Measurements from ENCODE around the gene STARD3. TPM values are rescaled to one million over a fixed set of nuclear protein-coding genes. Genes with fewer than 3 reads are reported as not detected.

Gene STARD3
- polyA plus RNA-seq, 1 donor from 2014 or later = 35.7 TPM

DNA sequence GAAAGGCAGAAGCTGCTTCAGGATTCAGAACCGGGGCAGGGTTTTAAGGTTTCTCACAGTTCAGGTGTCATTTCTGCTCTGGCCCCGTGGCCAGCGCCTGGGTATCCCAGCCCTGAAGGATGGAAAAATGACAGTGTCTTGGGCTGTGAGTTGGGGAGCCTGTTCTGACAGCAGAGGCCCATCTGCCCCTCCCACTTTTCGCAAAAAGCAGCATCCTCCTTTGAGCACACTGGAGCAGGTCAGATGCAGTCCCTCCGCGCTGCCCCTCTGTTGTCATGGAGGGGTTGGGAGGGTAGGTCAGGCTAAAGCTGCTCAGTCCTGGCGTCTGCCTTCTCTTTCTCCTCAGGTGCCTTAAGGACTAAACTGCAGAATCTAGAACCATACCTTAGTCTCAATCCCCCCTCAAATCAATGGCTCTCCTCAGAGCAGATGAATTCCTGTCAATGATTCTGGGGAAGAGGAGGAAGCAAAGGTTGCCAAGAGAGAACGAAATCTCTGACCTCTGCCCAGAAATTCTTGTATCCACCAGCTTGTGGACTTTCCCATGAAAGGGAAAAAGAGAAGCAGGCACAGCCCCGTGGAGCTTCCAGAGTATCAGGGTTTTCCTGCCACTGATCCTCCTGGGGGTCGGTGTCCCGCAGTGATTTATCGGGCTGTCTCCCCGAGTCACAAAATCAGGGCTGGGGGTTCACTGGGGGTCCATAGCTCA lies 36.5 kb upstream of the STARD3 start:
- peaks cover 2% of the 10 kb centered on the region for H3K36me3 Mint-ChIP-seq
- H3K4me1 Mint-ChIP-seq = peaks cover 9 to 28% (median 20%) of the 10 kb centered on the region in 3 donors
- H3K27me3 Mint-ChIP-seq = peaks cover 79% of the 10 kb centered on the region
- peaks cover 0 to 3% (median 0%) of the 10 kb centered on the region in 3 donors for H3K9me3 Mint-ChIP-seq
- peak overlapping the region in 1 of 3 donors; percentile 54 for H3K27ac Mint-ChIP-seq
- H3K4me3 Mint-ChIP-seq = no peak overlapping the region

- Mint-ChIP-seq H3K36me3 (peaks cover 2% of the 10 kb centered on the region), H3K27ac (peak overlapping the region in 2 of 3 donors; percentile 71 to 76), H3K4me1 (peaks cover 9 to 30% (median 20%) of the 10 kb centered on the region in 3 donors), H3K9me3 (peaks cover 0 to 3% (median 0%) of the 10 kb centered on the region in 3 donors), H3K4me3 (no peak overlapping the region), H3K27me3 (peaks cover 78% of the 10 kb centered on the region)
Observed at GRCh38 chr17:39600997-39601597, 35.8 kb upstream of the STARD3 start.

DNA sequence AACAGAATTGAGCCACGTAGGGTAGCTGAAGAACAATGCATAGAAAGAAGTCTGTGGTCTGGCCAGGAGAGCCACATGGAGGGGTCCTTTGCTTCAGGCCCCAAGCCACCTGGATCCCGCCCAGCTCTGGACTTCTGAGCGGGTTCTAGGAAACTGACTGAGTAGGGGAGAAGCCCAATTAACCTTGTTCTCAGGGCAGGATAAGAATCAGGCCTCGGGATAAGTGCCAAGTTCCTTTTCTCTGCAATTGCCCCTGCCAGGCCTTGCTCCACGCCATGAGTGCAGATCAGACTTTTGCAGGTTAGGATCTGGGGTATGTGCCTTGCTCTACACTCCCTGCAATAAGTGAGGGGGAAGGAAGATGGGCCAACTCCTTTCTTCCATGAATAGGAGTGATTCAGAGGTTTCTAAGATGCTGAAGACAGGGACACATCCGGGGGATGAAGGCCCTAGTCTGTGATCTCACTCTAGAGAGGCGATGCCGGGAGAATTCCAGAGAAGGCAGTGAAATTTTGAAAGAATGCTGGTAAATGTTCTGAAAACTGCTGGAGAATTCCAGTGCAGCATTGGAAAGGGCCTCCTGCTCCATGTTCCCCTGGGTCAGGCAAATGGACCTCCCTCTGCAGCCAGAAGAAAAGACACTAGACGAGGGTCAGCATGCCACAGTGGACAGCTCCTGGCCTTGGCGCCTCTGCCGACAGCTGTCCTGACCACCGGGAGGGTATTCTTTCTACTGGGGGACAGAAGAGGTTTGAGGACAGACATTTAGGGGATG lies 35.0 kb upstream of the STARD3 start:
- peaks cover 77% of the 10 kb centered on the region for H3K27me3 Mint-ChIP-seq
- H3K4me1 Mint-ChIP-seq = peaks cover 9 to 29% (median 20%) of the 10 kb centered on the region in 3 donors
- peaks cover 0 to 3% (median 0%) of the 10 kb centered on the region in 3 donors for H3K9me3 Mint-ChIP-seq
- H3K36me3 Mint-ChIP-seq = peaks cover 2% of the 10 kb centered on the region
- H3K4me3 Mint-ChIP-seq = peak overlapping the region in 1 of 4 donors; percentile 24
- H3K27ac Mint-ChIP-seq = peak overlapping the region in 1 of 3 donors; percentile 80

- H3K4me1 Mint-ChIP-seq = peaks cover 9 to 25% (median 16%) of the 10 kb centered on the region in 3 donors
- peak overlapping the region in 2 of 3 donors; percentile 40 to 80 for H3K27ac Mint-ChIP-seq
- peaks cover 77% of the 10 kb centered on the region for H3K27me3 Mint-ChIP-seq
- H3K36me3 Mint-ChIP-seq = peaks cover 2% of the 10 kb centered on the region
- H3K4me3 Mint-ChIP-seq = peak overlapping the region in 1 of 4 donors; percentile 73
- peaks cover 0 to 2% (median 0%) of the 10 kb centered on the region in 3 donors for H3K9me3 Mint-ChIP-seq
Observed at GRCh38 chr17:39602533-39603303, 34.2 kb upstream of the STARD3 start.

GRCh38 chr17:39603304-39604016 lies 33.5 kb upstream of the STARD3 start:
- peak overlapping the region; percentile 40 to 86 (median 80) for H3K27ac Mint-ChIP-seq
- H3K36me3 Mint-ChIP-seq = peaks cover 2% of the 10 kb centered on the region
- no peaks in the 10 kb centered on the region for H3K9me3 Mint-ChIP-seq
- peaks cover 9 to 20% (median 12%) of the 10 kb centered on the region in 3 donors for H3K4me1 Mint-ChIP-seq
- peak overlapping the region in 3 of 4 donors; percentile 48 to 73 (median 68) for H3K4me3 Mint-ChIP-seq
- peaks cover 75% of the 10 kb centered on the region for H3K27me3 Mint-ChIP-seq

DNA sequence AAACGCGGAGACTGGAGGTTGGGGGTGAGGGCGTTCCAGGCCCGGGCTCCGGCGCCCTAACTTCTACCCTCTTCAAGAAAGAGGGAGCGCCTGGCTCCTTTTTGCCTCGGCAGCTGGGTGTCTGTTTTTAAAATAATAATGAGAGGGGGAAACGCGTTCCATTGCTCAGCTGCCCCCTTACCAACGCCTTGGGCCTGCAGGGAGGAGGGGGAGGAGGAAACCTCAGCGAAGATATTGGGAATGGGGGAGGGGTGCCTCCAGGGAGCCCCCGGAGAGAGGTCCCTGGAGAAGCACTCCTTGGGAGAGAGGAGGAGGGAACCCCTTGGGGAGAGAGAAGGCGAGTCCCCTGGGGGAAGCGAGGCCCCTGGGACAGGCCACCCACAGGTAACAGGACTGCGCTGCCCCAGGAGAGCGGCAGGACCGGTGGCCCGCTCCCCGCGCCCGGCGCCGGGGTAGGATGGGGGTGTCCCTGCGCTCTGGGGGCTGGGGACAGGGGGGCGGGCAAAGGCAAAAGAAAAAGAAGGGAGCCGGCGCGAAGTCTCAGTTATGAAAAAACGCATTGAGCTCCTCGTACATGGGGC lies 31.9 kb upstream of the STARD3 start:
- no peaks in the 10 kb centered on the region for H3K9me3 Mint-ChIP-seq
- H3K36me3 Mint-ChIP-seq = no peaks in the 10 kb centered on the region
- H3K27me3 Mint-ChIP-seq = peaks cover 71% of the 10 kb centered on the region
- H3K4me1 Mint-ChIP-seq = peaks cover 9 to 14% (median 9%) of the 10 kb centered on the region in 3 donors
- H3K4me3 Mint-ChIP-seq = peak overlapping the region; percentile 25 to 87 (median 74)
- peak overlapping the region in 2 of 3 donors; percentile 80 to 82 for H3K27ac Mint-ChIP-seq

DNA sequence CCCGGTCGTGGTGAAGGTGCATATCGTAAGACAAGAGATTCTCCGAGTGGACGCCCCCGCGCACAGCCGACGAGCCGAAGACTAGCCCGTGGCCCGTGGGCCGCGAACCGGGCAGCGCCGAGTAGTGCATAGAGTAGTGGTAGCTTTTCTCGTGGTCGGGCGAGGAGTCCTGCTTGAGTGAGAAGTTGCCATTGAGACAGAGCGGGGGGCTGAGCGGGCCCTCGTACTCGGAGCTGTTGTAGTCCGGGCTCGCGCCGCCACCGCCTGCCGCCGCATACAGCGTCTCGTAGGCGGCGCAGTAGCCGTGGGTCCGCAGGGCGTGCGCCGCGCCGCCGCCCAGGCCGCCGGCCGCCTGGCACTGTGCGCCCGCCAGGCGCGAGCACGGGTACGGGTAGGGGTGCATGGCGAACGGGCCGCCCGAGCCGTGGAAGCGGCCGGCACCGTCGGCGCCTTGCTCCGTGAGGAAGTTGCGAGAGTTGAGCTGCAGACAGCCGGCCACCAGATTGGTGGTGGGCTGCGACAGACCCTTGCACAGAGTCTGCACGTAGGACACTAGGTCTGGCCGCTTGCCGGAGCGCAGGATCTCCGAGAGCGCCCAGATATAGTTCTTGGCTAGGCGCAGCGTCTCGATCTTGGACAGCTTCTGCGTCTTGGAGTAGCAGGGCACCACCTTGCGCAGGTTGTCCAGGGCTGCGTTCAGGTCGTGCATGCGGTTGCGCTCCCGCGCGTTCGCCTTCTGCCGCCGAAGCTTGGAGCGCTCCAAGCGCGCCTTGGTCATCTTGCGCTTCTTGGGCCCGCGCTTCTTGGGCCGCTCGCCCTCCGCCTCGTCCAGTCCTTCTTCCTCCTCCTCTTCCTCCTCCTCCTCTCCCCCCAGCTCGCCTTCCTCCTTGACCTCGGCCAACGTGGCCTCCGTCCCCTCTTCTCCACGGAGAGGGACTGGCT lies 31.2 kb upstream of the STARD3 start:
- H3K4me3 Mint-ChIP-seq = peak overlapping the region; percentile 34 to 85 (median 72)
- H3K27me3 Mint-ChIP-seq = peaks cover 64% of the 10 kb centered on the region

GRCh38 chr17:39606434-39607056 lies 30.4 kb upstream of the STARD3 start:
- Mint-ChIP-seq H3K4me1 (peaks cover 9 to 14% (median 9%) of the 10 kb centered on the region in 3 donors), H3K27me3 (peaks cover 61% of the 10 kb centered on the region), H3K9me3 (no peaks in the 10 kb centered on the region), H3K36me3 (no peaks in the 10 kb centered on the region), H3K4me3 (no peak overlapping the region), H3K27ac (no peak overlapping the region)

More for the DNA sequence above, 31.2 kb upstream of the STARD3 start:
- no peaks in the 10 kb centered on the region for H3K36me3 Mint-ChIP-seq
- H3K9me3 Mint-ChIP-seq = no peaks in the 10 kb centered on the region
- peak overlapping the region; percentile 59 to 82 (median 80) for H3K27ac Mint-ChIP-seq
- peaks cover 9 to 14% (median 9%) of the 10 kb centered on the region in 3 donors for H3K4me1 Mint-ChIP-seq

GRCh38 chr17:39607057-39607850 lies 29.7 kb upstream of the STARD3 start:
- Mint-ChIP-seq H3K36me3 (no peaks in the 10 kb centered on the region), H3K9me3 (no peaks in the 10 kb centered on the region), H3K27ac (peak overlapping the region in 1 of 3 donors; percentile 51), H3K4me3 (peak overlapping the region in 2 of 4 donors; percentile 72 to 81), H3K27me3 (peaks cover 54% of the 10 kb centered on the region), H3K4me1 (peaks cover 9 to 14% (median 9%) of the 10 kb centered on the region in 3 donors)

DNA sequence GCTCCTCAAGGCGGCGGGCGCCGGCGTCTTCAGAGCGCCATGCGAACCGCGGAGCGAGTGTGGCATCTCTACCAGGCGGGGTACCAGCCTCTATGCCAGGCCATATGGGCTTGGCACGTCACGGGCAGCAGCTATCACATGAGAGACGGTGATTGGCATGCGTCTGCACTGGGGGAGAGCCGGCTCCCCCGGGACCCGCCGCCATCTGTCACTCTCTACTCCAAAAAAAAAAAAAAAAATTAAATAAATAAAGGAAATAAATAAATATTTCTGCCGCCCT lies 29.2 kb upstream of the STARD3 start, which contains the start of gene NEUROD2:
NEUROD2 (minus strand) TSS at position 70 of the 280 bp plus-strand sequence. CDS start 1,321 bp downstream, outside the sequence.
- H3K4me1 Mint-ChIP-seq = peaks cover 9 to 14% (median 9%) of the 10 kb centered on the region in 3 donors
- H3K27me3 Mint-ChIP-seq = peaks cover 49% of the 10 kb centered on the region
- H3K36me3 Mint-ChIP-seq = no peaks in the 10 kb centered on the region
- peak within 1 kb of the TSS in 2 of 4 donors; percentile 72 to 81 for H3K4me3 Mint-ChIP-seq
- no peaks in the 10 kb centered on the region for H3K9me3 Mint-ChIP-seq
- peak within 1 kb of the TSS in 2 of 3 donors; percentile 54 to 80 for H3K27ac Mint-ChIP-seq

GRCh38 chr17:39608142-39608981 lies 28.6 kb upstream of the STARD3 start:
- peak overlapping the region in 1 of 4 donors; percentile 13 for H3K4me3 Mint-ChIP-seq
- peak overlapping the region in 2 of 3 donors; percentile 54 to 80 for H3K27ac Mint-ChIP-seq

More at GRCh38 chr17:39608142-39608981, 28.6 kb upstream of the STARD3 start:
- H3K9me3 Mint-ChIP-seq = no peaks in the 10 kb centered on the region
- H3K36me3 Mint-ChIP-seq = no peaks in the 10 kb centered on the region
- peaks cover 48% of the 10 kb centered on the region for H3K27me3 Mint-ChIP-seq
- peaks cover 5 to 11% (median 7%) of the 10 kb centered on the region in 3 donors for H3K4me1 Mint-ChIP-seq
